MM.1S (cell line): ENCODE data around the gene STRIT1.

Experiments used
- CTCF ChIP-seq: fragments of 300-600 bp; sonication (generic); IDR thresholded peaks from 2 replicates; pipeline ENCODE4 v1.5.1; 2016; ENCODE audit warnings: antibody characterized with exemption, low read length, mixed read lengths
- EZH2 ChIP-seq: fragments of 300-600 bp; sonication (generic); optimal IDR thresholded peaks from 2 replicates; pipeline ENCODE3; 2017; ENCODE audit warnings: low read depth, mild to moderate bottlenecking, antibody characterized with exemption, low read length, mixed read lengths

- TF ChIP-seq CTCF (no peak), EZH2 (no peak)
These were observed 19.3 kb upstream of the STRIT1 start for GRCh38 chr3:155312781-155313180.
